NOMO-1 (cell line): Measurements from ENCODE around the gene MAP3K4.

Experiments
- DNase-seq, 2 experiments: peaks; one replicate each; lab custom pipeline; 2025; ENCODE audit not compliant: unreplicated experiment in 2 of 2; lab: John Stamatoyannopoulos, UW

The MAP3K4 gene

GRCh38 chr6:161000632-161001031 is 9.1 kb downstream of the MAP3K4 start:
- DNase-seq: no peak

- peak; percentile 35 to 56 for DNase-seq
Observed at GRCh38 chr6:161001421-161001820, 9.9 kb downstream of the MAP3K4 start.

- no peak for DNase-seq
Observed at GRCh38 chr6:161003336-161003735, 11.8 kb downstream of the MAP3K4 start.

GRCh38 chr6:161008245-161008644 is 16.7 kb downstream of the MAP3K4 start:
- no peak for DNase-seq

GRCh38 chr6:161009991-161010390 is 18.4 kb downstream of the MAP3K4 start:
- DNase-seq: no peak

GRCh38 chr6:161010418-161010817 is 18.8 kb downstream of the MAP3K4 start:
- DNase-seq: no peak

- no peak for DNase-seq
Observed at GRCh38 chr6:161011492-161012480, 20.2 kb downstream of the MAP3K4 start.

GRCh38 chr6:161013695-161014094 is 22.1 kb downstream of the MAP3K4 start:
- peak in 1 of 2 experiments; percentile 4 for DNase-seq

- DNase-seq: no peak
Observed at GRCh38 chr6:161017766-161018564, 26.4 kb downstream of the MAP3K4 start.

- no peak for DNase-seq
Observed at GRCh38 chr6:161019324-161019839, 27.8 kb downstream of the MAP3K4 start.

GRCh38 chr6:161021543-161021942 is 30.0 kb downstream of the MAP3K4 start:
- DNase-seq: no peak

- no peak for DNase-seq
Observed at GRCh38 chr6:161021998-161022743, 30.6 kb downstream of the MAP3K4 start.

- DNase-seq: no peak
Observed at GRCh38 chr6:161023316-161023715, 31.7 kb downstream of the MAP3K4 start.

GRCh38 chr6:161024364-161024920 is 32.9 kb downstream of the MAP3K4 start:
- no peak for DNase-seq

GRCh38 chr6:161027385-161027784 is 35.8 kb downstream of the MAP3K4 start:
- DNase-seq: no peak

GRCh38 chr6:161029195-161029809 is 37.7 kb downstream of the MAP3K4 start:
- DNase-seq: peak in 1 of 2 experiments; percentile 17

- no peak for DNase-seq
Observed at GRCh38 chr6:161031721-161032495, 40.3 kb downstream of the MAP3K4 start.

- DNase-seq: peak in 1 of 2 experiments; percentile 34
Observed at GRCh38 chr6:161033667-161034066, 42.1 kb downstream of the MAP3K4 start.
